GM12873 (cell line): ENCODE measurements around the gene ZNHIT2.
A peak's percentile ranks its signal among the peaks of the same experiment; 100 is the strongest.

Source experiments
- TF ChIP-seq, protein P1 (sequence below): IDR thresholded peaks from 2 replicates; pipeline ENCODE4 v1.5.1; 2012; ENCODE audit warnings: low read depth, mild to moderate bottlenecking, moderate library complexity, low read length, control low read depth; ENCODE audit not compliant: insufficient read depth; ENCODE audit errors: missing control alignments

Gene ZNHIT2

DNA sequence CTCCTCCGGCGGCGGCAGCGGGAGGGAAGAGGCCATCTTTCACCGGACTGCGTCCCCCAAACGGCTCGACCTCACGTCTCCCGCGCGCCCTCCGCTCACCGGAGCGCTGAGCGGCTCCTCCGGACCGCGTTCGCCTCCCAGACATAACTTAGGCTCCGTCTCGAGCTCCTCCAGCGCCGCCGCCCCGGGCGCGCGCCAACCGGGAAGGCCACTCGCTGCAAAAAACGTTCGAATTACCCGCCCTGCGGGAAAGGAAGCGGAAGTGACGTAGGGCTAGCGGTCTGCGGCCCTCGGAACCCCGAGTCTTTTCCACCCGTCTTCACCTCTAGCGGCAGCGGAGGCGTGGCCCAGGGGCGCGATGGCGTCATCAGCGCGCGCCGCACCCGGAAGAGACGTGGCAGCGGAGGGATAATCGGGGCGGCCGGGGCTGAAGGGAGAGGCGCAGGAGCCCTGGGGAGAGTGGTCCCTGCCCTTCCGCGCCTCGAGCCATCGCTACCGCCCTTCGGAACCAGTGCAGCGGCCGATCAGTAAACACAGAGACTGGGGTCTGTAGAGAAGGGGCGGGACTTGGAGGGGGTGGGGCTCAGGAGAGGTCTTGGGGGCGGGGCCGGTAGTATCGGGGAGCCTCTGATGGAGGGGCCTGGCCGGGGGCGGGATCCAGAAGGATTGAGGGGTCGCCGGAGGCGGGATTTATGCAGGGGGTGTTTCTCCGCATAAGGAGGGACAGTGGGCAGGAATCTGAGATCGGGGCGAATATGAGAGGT is 33.5 kb downstream of the ZNHIT2 start, which contains the start of the genes CDCA5 and ZFPL1:
CDCA5 (minus strand) TSS at position 207 of the 764 bp plus-strand sequence; CDS start at position 145, 62 bp downstream.
ZFPL1 (plus strand) TSS at position 389 of the 764 bp plus-strand sequence. CDS start 477 bp downstream, outside the sequence.
- TF ChIP-seq, protein P1, sequence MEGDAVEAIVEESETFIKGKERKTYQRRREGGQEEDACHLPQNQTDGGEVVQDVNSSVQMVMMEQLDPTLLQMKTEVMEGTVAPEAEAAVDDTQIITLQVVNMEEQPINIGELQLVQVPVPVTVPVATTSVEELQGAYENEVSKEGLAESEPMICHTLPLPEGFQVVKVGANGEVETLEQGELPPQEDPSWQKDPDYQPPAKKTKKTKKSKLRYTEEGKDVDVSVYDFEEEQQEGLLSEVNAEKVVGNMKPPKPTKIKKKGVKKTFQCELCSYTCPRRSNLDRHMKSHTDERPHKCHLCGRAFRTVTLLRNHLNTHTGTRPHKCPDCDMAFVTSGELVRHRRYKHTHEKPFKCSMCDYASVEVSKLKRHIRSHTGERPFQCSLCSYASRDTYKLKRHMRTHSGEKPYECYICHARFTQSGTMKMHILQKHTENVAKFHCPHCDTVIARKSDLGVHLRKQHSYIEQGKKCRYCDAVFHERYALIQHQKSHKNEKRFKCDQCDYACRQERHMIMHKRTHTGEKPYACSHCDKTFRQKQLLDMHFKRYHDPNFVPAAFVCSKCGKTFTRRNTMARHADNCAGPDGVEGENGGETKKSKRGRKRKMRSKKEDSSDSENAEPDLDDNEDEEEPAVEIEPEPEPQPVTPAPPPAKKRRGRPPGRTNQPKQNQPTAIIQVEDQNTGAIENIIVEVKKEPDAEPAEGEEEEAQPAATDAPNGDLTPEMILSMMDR: no peak

- TF ChIP-seq, protein P1: no peak
These were observed 34.2 kb downstream of the ZNHIT2 start for GRCh38 chr11:65083134-65083833.

- TF ChIP-seq, protein P1: no peak
These were observed 38.6 kb downstream of the ZNHIT2 start for GRCh38 chr11:65078786-65079342.

DNA sequence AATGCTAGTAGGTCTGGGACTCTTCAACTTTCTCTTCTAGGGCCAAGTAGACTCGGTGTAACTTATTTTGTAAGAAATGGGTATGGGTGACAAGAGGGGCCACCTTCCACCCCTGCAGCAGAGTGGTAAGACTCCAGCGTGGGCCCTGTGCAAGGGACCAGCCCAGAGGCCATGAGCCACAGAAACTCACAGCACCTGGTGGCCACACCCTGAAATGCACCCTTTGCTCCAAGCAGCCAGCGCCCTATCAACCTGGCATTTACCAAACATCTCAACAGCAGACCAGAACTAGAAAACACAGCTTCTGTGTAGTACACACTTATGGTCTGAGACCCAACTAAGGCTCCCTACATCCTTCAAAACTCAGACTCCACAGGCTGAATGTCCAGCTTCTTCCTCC is 39.4 kb downstream of the ZNHIT2 start:
- TF ChIP-seq, protein P1: peak; percentile 89

GRCh38 chr11:65077451-65077850 is 40.0 kb downstream of the ZNHIT2 start:
- TF ChIP-seq, protein P1: no peak

GRCh38 chr11:65072631-65072966 is 44.9 kb downstream of the ZNHIT2 start:
- TF ChIP-seq, protein P1: no peak
